OCI-LY3 (cell line): ENCODE measurements around the gene FAM89B.

Experiments used
- CTCF ChIP-seq: fragments of 200-600, 300-600 bp; sonication (generic); IDR thresholded peaks from 2 replicates; pipeline ENCODE4 v1.5.1; 2014; ENCODE audit warnings: antibody characterized with exemption, low read length, low read depth
- EZH2phosphoT487 ChIP-seq: fragments of 200-600 bp; shearing (Covaris generic); IDR thresholded peaks from 2 replicates; pipeline ENCODE4 v1.6.1; 2018; ENCODE audit warnings: antibody characterized with exemption, mixed run types, low read depth

DNA sequence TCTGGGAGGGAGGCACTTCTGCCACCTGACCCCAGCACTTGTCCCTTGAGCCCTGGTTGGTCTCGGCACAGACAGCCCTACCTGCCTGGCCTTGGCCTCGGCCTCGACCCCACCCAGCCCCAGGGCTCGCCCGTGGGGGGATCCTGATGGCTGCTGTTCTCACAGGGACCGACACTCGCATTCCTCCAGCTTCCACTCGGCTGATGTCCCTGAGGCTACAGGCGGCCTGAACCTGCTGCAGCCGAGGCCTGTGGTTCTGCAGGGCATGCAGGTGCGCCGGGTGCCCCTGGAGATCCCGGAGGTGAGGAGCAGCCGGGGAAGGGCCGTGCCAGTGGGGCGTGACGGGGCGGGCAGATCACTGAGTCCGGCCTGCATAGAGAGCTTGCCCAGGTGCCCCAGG is 48.3 kb downstream of the FAM89B start:
- TF ChIP-seq CTCF (no peak), EZH2phosphoT487 (no peak)
